HL-60 (cell line): ENCODE data around the gene AK8.

Experiments
- CTCF ChIP-seq: IDR thresholded peaks from one replicate; pipeline ENCODE4 v1.5.1; 2011; ENCODE audit warnings: low read length, control low read depth, inconsistent platforms; ENCODE audit not compliant: insufficient read depth
- GABPA ChIP-seq: IDR thresholded peaks from 2 replicates; pipeline ENCODE4 v1.6.1; 2012; ENCODE audit warnings: low read depth
- POLR2AphosphoS5 ChIP-seq: IDR thresholded peaks from 2 replicates; pipeline ENCODE4 v1.6.1; 2012; ENCODE audit warnings: low read depth
- REST ChIP-seq: IDR thresholded peaks from 2 replicates; pipeline ENCODE4 v1.6.1; 2012; ENCODE audit warnings: low read depth; ENCODE audit not compliant: insufficient replicate concordance
- SPI1 ChIP-seq: IDR thresholded peaks from 2 replicates; pipeline ENCODE4 v1.6.1; 2012; ENCODE audit warnings: low read depth, mild to moderate bottlenecking, borderline replicate concordance

GRCh38 chr9:132825430-132825829 is 52.7 kb downstream of the AK8 start:
- TF ChIP-seq CTCF = no peak
- TF ChIP-seq POLR2AphosphoS5 = no peak
- no peak for TF ChIP-seq REST
- no peak for TF ChIP-seq GABPA
- no peak for TF ChIP-seq SPI1
